ENCODE measurements around the gene CBR3.

DNA sequence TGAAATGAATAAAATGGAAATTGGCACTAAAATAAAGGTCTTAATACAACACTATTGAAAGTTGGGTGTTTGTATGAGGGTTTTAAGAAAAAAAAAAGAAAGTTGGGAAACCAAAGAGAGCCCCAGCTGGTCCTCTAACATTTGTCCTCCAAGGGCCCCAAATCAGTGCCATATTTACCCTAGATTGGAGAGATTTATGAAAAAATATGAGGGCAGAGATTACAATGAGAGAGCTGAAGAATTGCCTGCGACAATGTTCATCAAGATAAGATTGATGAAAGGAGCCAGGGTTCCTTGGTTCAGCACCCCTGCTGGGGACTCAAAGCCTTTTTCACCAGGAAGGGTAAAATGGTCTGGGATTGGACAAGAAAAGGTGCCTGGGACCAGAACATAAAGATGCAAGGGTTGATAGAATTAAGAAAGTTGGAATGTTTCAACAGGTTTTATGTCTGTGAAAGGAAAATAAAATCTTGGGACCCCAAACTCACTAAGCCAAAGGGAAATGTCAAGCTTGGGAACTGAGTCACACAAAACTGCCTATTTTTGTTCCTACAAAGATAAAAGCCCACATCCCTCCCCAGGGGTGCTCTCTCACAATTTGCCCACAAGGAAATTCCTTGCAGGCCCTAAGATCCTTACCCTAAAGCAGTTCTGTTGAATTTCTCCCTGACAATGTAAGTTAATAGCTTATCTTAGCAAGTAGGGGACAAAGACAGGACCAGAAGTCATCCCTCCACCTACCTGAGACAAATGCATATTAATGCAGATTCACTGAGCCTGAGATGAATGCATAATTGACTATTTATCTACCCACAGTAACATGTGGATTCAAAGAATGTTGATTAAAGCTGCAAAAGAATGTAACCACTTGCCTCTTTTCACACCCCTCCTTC is 38.2 kb upstream of the CBR3 start:
- TF ChIP-seq, protein P1, sequence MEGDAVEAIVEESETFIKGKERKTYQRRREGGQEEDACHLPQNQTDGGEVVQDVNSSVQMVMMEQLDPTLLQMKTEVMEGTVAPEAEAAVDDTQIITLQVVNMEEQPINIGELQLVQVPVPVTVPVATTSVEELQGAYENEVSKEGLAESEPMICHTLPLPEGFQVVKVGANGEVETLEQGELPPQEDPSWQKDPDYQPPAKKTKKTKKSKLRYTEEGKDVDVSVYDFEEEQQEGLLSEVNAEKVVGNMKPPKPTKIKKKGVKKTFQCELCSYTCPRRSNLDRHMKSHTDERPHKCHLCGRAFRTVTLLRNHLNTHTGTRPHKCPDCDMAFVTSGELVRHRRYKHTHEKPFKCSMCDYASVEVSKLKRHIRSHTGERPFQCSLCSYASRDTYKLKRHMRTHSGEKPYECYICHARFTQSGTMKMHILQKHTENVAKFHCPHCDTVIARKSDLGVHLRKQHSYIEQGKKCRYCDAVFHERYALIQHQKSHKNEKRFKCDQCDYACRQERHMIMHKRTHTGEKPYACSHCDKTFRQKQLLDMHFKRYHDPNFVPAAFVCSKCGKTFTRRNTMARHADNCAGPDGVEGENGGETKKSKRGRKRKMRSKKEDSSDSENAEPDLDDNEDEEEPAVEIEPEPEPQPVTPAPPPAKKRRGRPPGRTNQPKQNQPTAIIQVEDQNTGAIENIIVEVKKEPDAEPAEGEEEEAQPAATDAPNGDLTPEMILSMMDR (IDR thresholded peaks at IDR 0.05 in 4 of 5, conservative IDR thresholded peaks at IDR 0.05 in 1 of 5), result no peak
- no peak for TF ChIP-seq POLR2A (IDR thresholded peaks at IDR 0.05)
